Choroid plexus epithelial cell (primary cell): ENCODE results near the gene RAB30.

Experiments used
- DNase-seq: peaks from one replicate; pipeline ENCODE4 v3.0.0-alpha.2; 2010; ENCODE audit warnings: low read depth
- H3K4me3 ChIP-seq: 2 replicates; pipeline ENCODE4 v1.5.1; 2011; ENCODE audit warnings: low read depth, mild to moderate bottlenecking, control low read depth, low read length, moderate library complexity
- CTCF ChIP-seq: conservative IDR thresholded peaks from 2 replicates; pipeline ENCODE4 v1.5.1; 2011; ENCODE audit warnings: low read depth, mild to moderate bottlenecking, control low read depth, inconsistent platforms, low read length, moderate library complexity

The RAB30 gene

GRCh38 chr11:83041126-83041525 is 30.6 kb downstream of the RAB30 start:
- H3K4me3 ChIP-seq = no peak overlapping the region
- DNase-seq = no peak
- no peak for TF ChIP-seq CTCF

GRCh38 chr11:83039566-83039965 is 32.1 kb downstream of the RAB30 start:
- no peak for DNase-seq
- H3K4me3 ChIP-seq = no peak overlapping the region
- no peak for TF ChIP-seq CTCF

GRCh38 chr11:83037877-83038276 is 33.8 kb downstream of the RAB30 start:
- TF ChIP-seq CTCF = no peak
- no peak for DNase-seq
- no peak overlapping the region for H3K4me3 ChIP-seq

GRCh38 chr11:83036701-83037100 is 35.0 kb downstream of the RAB30 start:
- no peak for DNase-seq
- H3K4me3 ChIP-seq = no peak overlapping the region
- TF ChIP-seq CTCF = no peak

- TF ChIP-seq CTCF = no peak
- DNase-seq = peak; percentile 54
- no peak overlapping the region for H3K4me3 ChIP-seq
Measured at GRCh38 chr11:83035070-83035854, 36.4 kb downstream of the RAB30 start.

- H3K4me3 ChIP-seq = no peak overlapping the region
- no peak for DNase-seq
- TF ChIP-seq CTCF = no peak
Measured at GRCh38 chr11:83034673-83035014, 37.1 kb downstream of the RAB30 start.
